SK-N-SH treated with all-trans-retinoic acid at 6 μM for 48 hours (cell line): ENCODE results near the gene SSR4.
"Not testable (repeated sequence)": the region's sequence is repeated elsewhere in the genome, so short reads cannot be mapped to it uniquely, and the experiment has no call there.

Source experiments
- ARNTL ChIP-seq: fragments of 450-650 bp; formaldehyde crosslinking; IDR thresholded peaks from 2 replicates; pipeline ENCODE4 v1.5.0; 2020; ENCODE audit warnings: low read depth, mild to moderate bottlenecking, moderate library complexity, borderline replicate concordance
- BACH2 ChIP-seq: fragments of 250-450 bp; sonication (Bioruptor Pico); IDR thresholded peaks from 2 replicates; pipeline ENCODE4 v1.9.0; 2021; ENCODE audit warnings: mild to moderate bottlenecking, borderline replicate concordance
- CREB5 ChIP-seq: fragments of 250-450 bp; sonication (Bioruptor Pico); IDR thresholded peaks from 2 replicates; pipeline ENCODE4 v1.5.1; 2020; ENCODE audit warnings: low read depth, mild to moderate bottlenecking, moderate library complexity
- CSDC2 ChIP-seq: fragments of 250-450 bp; sonication (Bioruptor Pico); IDR thresholded peaks from 2 replicates; pipeline ENCODE4 v1.5.0; 2020; ENCODE audit warnings: mild to moderate bottlenecking, moderate library complexity
- OSR1 ChIP-seq: fragments of 250-450 bp; sonication (Bioruptor Pico); IDR thresholded peaks from 2 replicates; pipeline ENCODE4 v1.8.0; 2022; ENCODE audit warnings: moderate library complexity, mild to moderate bottlenecking, inconsistent platforms
- PATZ1 ChIP-seq: fragments of 250-450 bp; sonication (Bioruptor Pico); IDR thresholded peaks from 2 replicates; pipeline ENCODE4 v1.8.0; 2020; ENCODE audit warnings: mild to moderate bottlenecking, moderate library complexity, borderline replicate concordance
- TOX ChIP-seq: fragments of 250-450 bp; sonication (Bioruptor Pico); IDR thresholded peaks from 2 replicates; pipeline ENCODE4 v1.8.0; 2021; ENCODE audit warnings: mild to moderate bottlenecking, moderate library complexity, borderline replicate concordance
- ZFP3 ChIP-seq: fragments of 250-450 bp; sonication (Bioruptor Pico); IDR thresholded peaks from 2 replicates; pipeline ENCODE4 v1.5.0; 2020; ENCODE audit warnings: mild to moderate bottlenecking, moderate library complexity
- ZFP30 ChIP-seq: fragments of 450-650 bp; formaldehyde crosslinking; IDR thresholded peaks from 2 replicates; pipeline ENCODE4 v1.5.0; 2022; ENCODE audit warnings: mild to moderate bottlenecking, moderate library complexity
- ZNF70 ChIP-seq: fragments of 450-650 bp; formaldehyde crosslinking; IDR thresholded peaks from 2 replicates; pipeline ENCODE4 v1.5.0; 2020; ENCODE audit warnings: mild to moderate bottlenecking, moderate library complexity
- TF ChIP-seq, protein P1 (sequence below): fragments of 250-450 bp; sonication (Bioruptor Pico); IDR thresholded peaks from 2 replicates; pipeline ENCODE4 v1.5.1; 2021; ENCODE audit warnings: mild to moderate bottlenecking, moderate library complexity

GRCh38 chrX:153749017-153749416, 45.5 kb upstream of the SSR4 start:
- not testable (repeated sequence) for TF ChIP-seq TOX (CRISPR knock-in tag); CREB5 (CRISPR knock-in tag); ARNTL; ZFP30; ZNF70; OSR1; BACH2 (CRISPR knock-in tag); PATZ1 (CRISPR knock-in tag); CSDC2; ZFP3 (CRISPR knock-in tag)
- TF ChIP-seq, protein P1, sequence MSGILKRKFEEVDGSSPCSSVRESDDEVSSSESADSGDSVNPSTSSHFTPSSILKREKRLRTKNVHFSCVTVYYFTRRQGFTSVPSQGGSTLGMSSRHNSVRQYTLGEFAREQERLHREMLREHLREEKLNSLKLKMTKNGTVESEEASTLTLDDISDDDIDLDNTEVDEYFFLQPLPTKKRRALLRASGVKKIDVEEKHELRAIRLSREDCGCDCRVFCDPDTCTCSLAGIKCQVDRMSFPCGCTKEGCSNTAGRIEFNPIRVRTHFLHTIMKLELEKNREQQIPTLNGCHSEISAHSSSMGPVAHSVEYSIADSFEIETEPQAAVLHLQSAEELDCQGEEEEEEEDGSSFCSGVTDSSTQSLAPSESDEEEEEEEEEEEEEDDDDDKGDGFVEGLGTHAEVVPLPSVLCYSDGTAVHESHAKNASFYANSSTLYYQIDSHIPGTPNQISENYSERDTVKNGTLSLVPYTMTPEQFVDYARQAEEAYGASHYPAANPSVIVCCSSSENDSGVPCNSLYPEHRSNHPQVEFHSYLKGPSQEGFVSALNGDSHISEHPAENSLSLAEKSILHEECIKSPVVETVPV (CRISPR knock-in tag): not testable (repeated sequence)
